Measurements from ENCODE around the gene ECHDC1.

The ECHDC1 gene

DNA sequence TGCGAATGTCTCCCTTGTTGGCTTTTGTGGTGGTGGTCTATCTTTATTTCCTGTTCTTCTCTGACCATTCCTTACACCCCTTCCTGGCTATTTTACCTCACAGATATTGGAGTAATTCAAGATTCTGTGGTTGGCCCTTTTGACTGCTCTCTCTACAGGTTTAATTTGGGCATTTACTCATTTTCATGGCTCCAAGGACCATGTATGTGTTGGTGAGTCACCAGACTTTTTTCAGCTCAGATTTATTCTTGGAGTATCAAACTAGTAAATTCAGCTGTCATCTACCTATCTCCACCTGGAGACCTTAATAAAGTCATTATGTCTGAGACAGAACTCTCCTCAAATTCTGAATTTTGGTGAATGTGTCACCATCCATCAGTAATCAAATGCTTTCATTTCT, 61.2 kb downstream of the ECHDC1 start:
- DNase-seq = no peak

- DNase-seq = no peak
Measured at GRCh38 chr6:127279815-127280214, 63.6 kb downstream of the ECHDC1 start.

DNA sequence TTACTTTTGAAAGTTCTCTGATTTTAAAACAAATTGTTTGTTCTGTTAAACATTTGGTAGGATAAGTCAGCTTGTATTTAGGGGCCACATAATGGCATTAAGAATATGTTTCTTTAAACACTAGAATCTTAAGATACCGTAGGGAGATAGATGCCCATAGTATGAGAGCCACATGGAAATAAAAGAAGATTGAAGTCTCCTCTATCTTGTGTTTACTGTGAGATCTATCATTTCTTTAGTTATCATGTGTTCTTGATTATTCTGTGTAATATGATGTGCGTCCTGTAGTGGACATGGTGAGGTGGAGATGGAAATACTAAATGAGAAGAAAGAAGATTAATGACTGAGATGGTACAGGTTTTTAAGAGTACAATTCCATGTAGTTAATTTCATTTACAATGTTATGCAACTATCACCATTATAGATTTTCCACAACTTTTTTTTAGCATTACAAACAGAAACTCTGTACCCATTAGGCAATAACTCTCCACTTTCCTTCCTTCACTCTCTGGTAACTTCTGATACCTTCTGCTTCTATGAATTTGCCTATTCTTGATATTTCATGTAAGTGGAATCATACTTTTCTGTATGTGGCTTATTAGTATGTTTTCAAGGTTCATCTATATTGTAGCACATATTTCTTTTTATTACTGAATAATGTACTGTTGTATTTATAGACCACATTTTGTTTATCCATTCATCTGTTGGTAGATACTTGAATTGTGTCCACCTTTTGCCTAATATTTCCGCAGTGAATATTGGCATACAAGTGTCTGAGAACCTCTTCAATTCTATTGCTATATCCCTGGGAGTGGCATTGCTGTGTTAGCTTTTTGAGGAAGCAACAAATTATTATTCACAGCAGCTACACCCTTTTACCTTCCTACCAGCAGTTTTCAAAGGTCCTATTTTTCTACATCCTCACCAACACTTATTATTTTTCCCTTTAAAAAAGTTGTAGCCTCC, 65.2 kb downstream of the ECHDC1 start:
- DNase-seq = no peak

GRCh38 chr6:127276331-127276730, 67.1 kb downstream of the ECHDC1 start:
- DNase-seq = no peak

- DNase-seq = no peak
Measured at GRCh38 chr6:127273499-127273898, 69.9 kb downstream of the ECHDC1 start.

- DNase-seq = no peak
Measured at GRCh38 chr6:127272576-127272975, 70.8 kb downstream of the ECHDC1 start.

DNA sequence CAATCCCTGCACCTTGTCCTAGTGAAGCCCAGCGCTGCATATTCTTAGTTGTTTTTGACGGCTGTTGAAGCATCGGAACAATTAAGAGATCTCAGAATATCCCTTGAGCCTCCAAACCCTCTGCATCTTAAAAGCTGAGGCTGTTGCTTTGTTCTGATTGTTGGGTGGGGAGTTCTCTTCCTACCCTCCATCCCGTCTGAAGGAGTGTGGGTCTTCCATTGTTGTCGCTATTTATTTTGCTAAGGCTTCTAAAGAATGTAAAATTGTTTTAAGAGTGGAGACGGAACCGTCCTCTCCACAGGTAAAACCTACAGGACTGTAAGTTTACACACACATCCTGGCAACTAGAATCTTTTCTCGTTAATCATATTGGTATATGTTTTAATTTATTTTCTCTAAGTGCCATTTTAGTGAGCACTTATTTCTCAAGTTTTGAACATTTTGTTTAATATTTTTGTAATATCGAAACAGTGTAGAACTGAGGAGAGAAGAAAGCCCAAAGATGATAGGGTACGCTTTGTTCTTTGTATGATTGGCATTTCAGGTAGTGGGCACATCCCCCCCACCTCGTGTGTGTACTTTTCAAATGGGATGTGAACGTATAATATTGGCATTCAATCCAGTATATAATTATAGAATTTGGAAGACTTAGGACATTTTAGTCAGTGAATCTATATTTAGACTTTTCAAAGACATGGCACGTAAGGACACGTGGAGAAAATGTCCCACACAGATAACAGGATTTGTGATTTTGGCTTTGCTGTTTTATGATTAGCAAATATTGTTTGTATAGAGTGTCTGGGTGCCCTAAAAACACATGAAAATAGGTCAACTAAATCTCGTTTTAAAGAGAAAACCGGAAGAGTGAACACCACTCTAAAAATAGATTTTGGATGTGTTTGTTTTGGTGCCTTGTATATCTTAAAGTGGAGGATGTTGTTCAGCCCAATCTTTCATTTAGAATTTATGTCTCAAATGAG, 75.5 kb downstream of the ECHDC1 start:
- peak; percentile 28 for DNase-seq

DNA sequence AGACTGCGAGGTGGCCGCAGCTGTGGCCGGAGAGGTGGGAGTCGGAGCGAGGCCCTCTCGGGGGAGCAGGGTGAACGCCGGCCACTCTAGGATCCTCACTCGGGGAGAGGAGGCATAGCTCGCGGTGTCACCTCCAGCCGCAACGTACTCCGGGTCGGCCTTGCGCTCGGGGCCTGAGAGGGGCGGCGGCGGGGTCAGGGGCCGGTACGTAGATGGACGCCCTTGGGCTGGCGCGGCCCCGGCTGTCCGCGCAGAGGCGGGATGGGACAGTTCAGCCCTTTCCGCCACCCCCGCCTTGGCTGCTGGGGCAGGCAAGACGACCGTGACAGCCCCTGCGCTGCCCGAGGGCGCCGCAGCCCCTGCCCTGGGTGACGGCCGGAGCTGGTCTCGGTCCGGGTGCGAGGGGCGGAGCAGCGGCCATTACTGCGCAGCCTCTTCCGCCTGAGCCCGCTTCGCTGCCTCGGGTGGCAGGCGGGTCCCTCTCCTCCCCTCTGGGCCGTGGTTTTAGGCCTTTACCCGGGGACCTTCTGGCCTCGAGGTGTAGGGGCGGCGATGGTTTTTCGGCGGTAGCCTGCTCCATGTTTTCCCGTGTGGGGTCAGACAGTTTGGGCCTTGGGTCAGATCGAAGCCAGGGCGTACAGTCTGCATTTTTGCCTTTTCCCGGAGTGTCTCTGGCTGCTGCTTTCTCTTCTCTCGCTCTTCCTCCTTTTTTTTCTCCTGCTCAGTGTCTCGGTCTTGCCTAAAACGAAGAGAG, 76.3 kb downstream of the ECHDC1 start:
- peak; percentile 55 for DNase-seq

- peak; percentile 72 for DNase-seq
Measured at GRCh38 chr6:127266178-127266891, 77.1 kb downstream of the ECHDC1 start, which contains the start of gene RNF146. RNF146 (plus strand) TSS chr6:127266864; CDS start chr6:127280339, 13,475 bp downstream.

DNA sequence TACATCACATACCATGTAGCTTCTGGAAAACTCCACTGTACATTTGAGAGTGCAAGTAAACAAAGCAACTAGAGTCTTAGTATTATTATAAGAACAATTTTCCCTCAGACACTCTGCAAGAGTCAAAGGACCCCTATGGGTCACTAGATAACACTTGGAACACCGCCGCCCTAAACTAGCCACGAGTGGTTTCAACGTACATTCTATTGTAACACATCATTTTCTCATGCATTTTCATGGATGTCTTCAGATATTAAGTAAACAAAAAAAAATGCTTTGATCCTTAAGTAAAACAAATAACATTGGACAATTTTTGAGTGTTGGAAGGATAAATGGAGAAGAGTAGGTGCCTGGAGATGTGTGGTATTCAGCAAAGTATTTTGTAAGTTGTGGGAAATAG, 79.9 kb downstream of the ECHDC1 start:
- no peak for DNase-seq

DNA sequence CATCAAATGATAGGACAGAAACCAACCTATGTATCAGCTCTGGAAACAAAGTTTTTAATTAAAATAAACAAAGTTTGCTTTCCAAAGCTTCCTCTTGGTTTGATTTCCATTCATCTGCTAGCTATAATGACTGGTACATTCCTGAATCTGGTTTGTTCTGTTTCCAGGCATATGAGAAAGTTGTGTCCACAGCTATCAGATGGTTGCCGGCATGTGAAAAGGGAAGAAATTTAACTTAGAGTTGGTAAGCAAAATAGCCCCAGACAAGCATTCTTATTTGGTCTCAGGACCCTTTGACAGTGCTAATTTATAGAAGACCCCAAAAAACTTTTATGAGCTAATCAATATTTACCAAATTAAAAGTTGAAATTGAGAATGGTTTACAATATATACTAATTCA, 80.5 kb downstream of the ECHDC1 start:
- DNase-seq = no peak

- DNase-seq = no peak
Measured at GRCh38 chr6:127255286-127255685, 88.1 kb downstream of the ECHDC1 start.

- no peak for DNase-seq
Measured at GRCh38 chr6:127249621-127250020, 93.8 kb downstream of the ECHDC1 start.

DNA sequence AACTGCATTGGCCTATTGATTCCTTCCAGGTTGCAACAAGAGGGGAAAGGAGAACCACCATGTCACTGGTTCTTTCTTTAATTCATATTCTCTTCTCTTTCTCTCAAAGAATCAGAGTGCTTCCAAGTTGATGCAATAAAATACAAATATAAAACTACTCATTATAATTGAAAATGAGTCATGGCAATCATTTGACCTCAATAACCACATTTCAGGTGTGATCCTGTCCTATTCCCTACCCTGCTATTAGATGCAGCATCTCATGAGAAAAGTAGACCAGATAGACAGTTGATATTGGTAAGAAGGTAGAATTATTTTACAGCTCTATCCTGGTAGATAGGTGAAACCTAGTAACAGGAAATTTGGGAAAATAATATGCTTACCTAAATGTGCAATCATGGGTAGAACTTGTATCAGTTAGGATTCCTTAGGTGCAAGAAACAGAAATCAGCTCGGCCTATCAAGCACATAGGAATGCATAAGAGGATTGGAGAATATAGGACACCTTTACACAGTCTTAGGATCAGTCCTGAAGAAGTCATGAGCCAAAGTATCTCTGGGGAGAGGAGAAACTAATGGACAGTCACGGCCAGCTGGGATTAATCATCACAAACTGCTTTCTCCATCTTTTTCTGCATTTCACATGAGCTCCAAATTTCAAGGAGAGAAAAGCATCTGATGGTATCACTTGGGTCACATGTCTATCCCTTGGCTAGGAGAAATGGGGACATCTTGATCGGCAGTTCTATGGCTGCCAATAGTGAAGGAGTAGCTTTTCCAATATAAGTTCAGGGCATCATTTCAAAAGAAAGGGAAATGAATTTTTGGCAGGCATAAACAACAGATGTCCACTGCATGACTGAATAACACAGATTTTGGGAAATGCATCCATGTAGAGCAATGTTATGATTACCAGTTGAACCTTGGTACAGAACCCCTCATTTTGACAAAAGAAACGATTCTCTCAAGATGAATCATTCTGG, 96.0 kb downstream of the ECHDC1 start:
- no peak for DNase-seq

DNA sequence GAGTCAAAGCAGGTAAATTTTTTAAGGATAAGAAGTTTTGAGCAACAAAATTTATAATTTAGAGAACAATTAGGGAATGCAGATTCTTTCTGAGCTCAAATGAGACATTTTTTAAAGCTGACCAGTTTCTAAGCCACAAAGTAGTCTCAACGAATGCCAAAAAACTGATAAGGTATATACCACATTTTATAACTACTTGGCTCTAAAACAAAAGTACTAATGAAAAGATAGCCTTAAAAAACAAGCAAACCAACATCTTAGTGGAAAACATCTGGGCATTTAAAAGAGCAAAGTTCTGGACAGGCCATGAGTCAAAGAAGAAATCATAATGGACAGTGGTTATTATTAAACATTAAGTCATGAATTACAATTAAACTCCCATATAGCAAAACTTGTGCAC, 99.9 kb downstream of the ECHDC1 start:
- DNase-seq = no peak

Data from CD4-positive, alpha-beta T cell treated with Interleukin-21 for 1 hour (primary cell).